ENCODE results near the gene RGS6.

RGS6 gene

GRCh38 chr14:72597252-72598233 is 665.3 kb downstream of the RGS6 start:
- no peak for DNase-seq

DNA sequence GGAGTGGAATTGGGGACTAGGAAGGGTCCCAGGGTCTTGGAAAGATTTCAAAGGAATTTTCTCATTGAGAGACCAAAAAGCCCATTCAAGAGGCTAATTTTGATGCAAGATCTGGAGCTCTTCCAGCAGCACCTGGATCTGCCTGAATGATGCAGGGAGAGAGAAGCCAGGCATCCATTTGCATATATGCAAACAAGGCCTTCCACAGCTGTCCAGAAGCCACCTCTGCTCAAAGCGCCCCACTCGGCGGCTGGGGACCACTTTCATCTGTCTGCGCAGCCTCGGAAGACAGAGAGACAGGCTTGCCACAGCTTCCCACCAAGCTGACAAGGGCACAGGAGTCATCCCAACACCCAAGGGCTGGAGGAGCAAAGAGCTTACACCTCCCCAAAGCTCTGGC is 666.1 kb downstream of the RGS6 start:
- DNase-seq = peak in 1 of 2 donors; percentile 5

DNA sequence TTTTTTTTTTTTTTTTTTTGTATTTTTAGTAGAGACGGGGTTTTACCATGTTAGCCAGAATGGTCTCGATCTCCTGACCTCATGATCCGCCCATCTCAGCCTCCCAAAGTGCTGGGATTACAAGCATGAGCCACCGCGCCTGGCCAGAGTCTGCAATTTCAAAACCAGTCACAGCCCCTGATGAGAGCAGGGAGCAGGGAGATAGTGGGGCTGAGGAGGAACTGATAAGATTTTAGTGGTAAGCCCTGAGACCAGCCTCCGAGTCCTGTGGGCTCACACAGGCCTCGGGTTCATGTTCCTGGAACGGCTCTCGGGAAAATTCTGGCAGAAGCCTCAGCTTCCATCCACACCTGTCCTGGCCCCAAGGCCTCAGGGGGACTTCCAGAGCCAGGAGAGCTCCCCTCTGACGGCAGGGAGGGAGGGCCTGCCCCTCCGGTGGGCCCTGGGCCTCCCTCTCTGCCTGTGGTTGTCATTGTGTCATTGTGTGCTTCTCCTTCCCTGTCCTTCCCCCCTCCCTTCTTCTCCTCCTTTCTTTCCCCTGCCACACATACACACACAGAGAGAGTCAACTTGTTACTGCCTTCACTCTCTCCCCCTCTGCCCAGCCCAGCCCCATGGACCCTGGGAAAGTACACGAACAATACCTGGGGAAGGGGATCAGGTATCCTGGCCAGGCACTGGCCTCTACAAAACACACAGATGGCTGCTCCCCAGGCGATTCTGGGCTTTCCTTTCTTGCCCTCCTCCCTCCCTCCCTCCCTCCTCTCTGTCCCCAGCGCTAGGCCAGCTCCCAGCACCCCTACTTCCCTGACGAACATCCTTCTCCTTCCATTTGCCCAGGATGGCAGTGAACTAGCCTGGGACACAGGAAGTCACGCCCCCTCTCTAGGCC is 667.6 kb downstream of the RGS6 start:
- no peak for DNase-seq

DNA sequence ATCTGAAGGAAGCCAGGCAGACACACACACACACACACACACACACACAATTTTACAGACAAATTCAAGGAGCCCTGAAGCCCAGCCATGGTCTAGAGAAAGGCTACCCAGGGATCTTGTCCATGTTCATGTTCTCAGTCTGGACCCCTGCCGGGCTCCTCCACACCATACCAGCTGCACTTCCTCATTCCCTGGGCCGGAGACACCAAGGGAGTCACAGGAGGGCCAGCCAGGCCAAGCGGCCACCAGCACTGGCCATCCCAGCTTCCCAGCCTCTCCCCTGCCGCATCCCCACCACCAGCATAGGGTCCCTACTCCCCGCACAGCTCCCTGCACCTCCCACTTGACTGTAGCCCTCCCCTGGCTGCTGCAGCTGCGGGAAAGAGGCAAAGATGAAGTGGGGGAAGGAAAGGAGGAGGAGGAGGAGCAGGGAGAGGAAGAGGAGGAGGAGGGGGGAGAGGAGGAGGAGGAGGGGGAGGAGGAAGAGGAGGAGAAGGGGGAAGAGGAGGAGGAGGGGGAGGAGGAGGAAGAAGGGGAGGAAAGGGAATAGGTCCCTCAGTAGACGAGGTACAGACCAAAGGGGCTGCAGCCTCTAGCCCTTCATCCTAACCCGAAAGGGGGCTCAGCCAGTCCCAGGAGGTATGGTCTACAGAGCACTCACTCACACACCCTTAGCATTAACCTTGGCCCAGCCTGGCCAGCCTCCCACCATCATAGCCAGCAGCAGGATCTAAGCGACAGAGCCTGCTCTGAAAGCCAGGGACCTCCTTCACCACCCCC is 668.5 kb downstream of the RGS6 start:
- no peak for DNase-seq

DNA sequence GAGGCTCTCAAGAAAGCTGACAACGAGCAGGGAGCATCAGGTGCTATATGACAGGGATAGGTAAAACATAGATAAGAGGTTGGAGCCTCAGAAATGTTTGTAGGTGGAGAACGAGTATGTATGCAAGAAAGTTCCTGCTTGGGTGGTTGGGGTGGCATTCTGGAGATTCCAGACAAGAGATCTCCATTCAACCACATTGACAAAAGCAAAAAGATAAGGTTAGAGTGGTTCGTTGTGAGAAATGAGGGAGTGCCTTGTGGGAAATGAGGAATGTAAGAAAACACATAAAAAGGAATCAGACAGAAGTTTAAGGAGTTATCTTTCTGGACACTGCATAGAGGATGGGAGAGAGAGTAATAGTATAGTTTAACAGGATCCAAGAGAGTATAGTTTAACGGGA is 671.4 kb downstream of the RGS6 start:
- no peak for DNase-seq

DNA sequence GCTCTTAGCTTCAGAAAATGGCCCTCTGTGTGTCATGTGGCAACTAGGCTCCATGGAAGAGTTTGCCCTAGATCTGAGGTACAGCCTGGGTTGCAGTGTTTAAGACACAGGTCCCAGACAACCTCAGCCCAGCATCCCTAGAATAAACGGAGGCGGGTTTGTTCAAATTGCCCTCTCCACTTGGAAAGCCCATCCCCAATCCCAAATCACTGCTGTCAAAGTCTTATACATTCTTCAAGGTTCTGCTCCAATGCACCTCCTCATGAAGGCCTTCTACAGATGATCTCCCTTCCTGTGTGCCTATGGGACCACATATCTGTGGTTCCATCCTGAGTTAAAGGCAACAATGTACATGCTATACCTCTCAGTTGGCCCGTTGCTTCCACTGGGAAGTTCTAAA is 671.9 kb downstream of the RGS6 start:
- no peak for DNase-seq

- DNase-seq = no peak
Measured at GRCh38 chr14:72605096-72605920, 673.1 kb downstream of the RGS6 start.

DNA sequence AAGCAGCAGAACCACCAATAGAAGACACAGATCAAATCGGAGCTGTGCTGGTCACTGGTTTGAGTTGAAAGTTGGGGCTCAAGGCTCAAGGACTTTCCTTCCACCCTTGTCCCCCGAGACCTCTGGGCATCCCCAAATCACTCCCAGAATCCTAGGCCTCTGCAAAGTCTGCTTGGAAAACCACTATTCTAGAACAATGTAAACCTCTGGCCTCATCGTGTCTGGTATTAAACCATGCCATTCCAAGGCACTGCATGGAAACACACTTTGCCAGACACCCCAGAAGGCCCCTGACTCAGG is 673.6 kb downstream of the RGS6 start:
- DNase-seq = no peak

DNA sequence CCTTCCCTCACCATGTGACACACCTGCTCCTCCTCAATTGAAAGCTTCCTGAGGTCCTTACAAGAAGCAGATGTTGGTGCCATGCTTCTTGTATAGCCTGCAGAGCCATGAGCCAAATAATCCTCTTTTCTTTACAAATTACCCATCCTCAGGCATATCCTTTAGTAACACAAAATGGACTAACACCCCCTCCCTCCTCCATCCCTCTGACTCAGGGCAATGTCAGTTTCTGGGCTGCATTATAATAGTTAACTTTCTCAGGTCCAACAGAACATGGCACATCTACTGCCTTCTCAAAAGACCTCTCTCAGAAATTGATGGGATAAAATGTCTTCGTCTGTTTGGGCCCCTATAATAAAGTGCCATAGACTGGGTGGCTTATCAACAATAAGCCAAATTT is 674.6 kb downstream of the RGS6 start:
- DNase-seq = no peak

DNA sequence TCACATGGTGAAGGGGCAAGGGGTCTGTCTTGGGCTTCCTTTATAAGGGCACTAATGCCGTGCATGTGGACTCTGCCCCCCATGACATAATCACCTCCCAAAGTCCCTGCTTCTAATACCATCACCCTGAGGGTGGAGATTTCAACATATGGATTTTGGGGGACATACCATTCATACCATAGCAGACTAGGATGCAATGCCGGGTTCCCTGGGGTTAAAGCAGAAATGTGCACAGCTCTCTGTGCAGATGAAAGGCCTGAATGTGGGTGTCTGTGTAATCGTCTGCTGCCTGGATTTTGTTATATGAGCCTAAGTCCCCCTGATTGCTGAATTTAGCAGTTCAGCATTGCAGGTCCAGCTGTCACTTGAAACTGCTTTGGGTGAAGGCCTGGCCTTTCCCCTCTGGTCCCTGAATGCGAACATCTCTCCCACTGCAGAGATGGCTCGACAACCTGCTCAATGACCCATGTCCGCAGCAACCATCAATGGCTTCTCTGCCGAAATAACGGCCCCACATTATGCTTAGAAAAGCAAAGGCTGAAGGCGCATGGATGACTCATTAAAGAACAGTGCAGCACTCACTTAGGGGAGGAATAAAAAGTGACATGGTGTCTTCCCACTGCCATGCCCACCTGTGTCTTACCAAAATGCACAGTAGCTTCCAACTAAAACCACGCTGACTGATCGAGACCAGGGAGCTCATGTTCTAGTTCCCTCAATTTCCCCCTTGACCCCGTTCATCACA is 675.3 kb downstream of the RGS6 start:
- no peak for DNase-seq

- DNase-seq = no peak
Measured at GRCh38 chr14:72608391-72609204, 676.4 kb downstream of the RGS6 start.

GRCh38 chr14:72609205-72609916 is 677.1 kb downstream of the RGS6 start:
- no peak for DNase-seq

- DNase-seq = no peak
Measured at GRCh38 chr14:72610096-72610830, 678.0 kb downstream of the RGS6 start.

DNA sequence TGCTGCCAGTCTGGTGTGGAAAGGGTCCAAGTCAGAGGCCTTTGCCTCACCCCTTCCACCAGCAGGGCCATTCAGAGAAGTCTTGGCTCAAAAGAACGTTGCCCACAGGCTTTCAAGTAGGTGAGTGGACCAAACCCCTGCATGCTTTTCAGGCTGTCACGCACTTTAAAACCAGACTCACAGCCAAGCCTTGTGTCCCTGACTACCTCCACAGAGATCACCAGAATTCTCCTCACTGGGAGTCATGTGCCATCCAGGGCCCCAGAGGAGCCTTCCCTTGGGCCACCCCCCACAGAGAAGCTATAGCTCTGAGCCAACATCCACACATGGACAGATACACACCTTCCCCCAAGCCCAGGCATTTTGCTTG is 678.6 kb downstream of the RGS6 start:
- no peak for DNase-seq

- no peak for DNase-seq
Measured at GRCh38 chr14:72611506-72611905, 679.3 kb downstream of the RGS6 start.

DNA sequence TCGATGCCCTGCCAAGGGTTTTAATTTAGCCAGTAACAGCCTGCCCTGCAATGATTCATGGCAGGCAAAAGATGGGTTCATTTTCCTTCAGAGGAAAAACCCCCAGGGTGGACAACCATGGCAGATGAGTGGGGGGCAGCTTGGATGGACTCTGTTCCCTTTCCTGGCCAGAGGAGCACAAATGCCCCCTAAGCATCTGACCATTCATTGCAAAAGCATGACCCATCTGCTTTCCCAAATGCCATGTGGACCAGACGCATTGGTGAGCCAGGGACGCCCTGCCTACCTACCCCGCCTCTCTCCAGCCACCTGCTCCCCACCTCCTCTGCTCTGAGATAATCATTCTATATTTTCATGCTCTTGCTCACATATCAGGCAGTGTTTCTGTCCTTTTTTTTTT is 679.8 kb downstream of the RGS6 start:
- no peak for DNase-seq

- DNase-seq = no peak
Measured at GRCh38 chr14:72613231-72613974, 681.2 kb downstream of the RGS6 start.

DNA sequence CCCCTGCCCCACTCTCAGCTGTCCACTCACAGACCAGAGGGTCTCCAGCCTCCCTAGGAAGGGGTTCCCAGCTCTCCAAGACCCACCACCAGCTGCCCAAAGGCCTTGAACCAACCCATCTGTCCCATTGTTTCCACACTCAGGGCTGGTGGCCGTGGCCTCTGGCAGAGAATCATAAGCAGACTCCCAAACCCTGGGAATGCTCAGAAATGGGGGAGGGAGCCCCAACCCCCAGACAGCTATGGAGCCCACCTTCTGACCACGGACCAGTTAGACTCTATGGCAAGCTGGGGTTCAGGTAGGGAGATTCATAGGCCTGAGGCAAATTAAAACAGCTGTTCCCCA is 681.7 kb downstream of the RGS6 start:
- no peak for DNase-seq

DNA sequence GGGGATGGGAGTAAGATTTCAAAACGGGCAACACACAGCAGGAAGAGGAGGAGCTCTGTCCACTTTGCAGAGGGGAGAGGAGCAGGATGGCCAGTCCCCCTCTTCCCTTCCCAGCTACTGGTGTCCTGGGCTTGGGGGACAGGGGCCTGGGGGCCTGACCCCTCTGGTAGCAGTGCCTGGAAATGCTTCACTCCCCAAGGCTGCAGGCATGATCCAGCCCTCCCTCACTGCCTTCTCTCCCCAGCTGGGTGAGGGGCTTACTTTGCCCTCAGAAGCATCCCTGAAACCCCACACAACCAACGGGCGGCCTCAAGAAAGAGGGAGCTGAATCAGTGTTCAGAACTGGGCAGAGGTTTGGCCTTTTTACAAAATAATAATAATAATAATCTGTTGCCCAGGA is 682.1 kb downstream of the RGS6 start:
- DNase-seq = no peak

All from CD4-positive, alpha-beta T cell treated with Interferon alpha-2 for 1 hour (primary cell).